Mononuclear cell (primary cell): ENCODE measurements around the gene MYO7B. TPM values are rescaled to one million over a fixed set of nuclear protein-coding genes. Genes with fewer than 3 reads are reported as not detected.

Experiments
- H3K27me3 ChIP-seq: 2 replicates; pipeline ENCODE4 v1.6.0; 2011; ENCODE audit warnings: low read length, control low read depth; ENCODE audit not compliant: insufficient read depth
- H3K4me1 ChIP-seq: 2 replicates; pipeline ENCODE4 v1.5.1; 2011; ENCODE audit warnings: mild to moderate bottlenecking, low read length, control low read depth; ENCODE audit not compliant: insufficient read depth
- H3K4me3 ChIP-seq: 2 replicates; pipeline ENCODE4 v1.5.1; 2011; ENCODE audit warnings: mild to moderate bottlenecking, low read length, moderate library complexity
- H3K9me3 ChIP-seq: 2 replicates; pipeline ENCODE4 v1.5.1; 2011; ENCODE audit warnings: low read depth, mild to moderate bottlenecking, control low read depth, low read length
- total RNA-seq: library from RNA; depleted of rRNA; stranded (reverse); fragments of >200 nt; gene quantifications from one replicate; pipeline ENCODE4 v1.2.3, GENCODE V29; 2012

MYO7B gene
- total RNA-seq, 1 donor = 1.0 TPM

DNA sequence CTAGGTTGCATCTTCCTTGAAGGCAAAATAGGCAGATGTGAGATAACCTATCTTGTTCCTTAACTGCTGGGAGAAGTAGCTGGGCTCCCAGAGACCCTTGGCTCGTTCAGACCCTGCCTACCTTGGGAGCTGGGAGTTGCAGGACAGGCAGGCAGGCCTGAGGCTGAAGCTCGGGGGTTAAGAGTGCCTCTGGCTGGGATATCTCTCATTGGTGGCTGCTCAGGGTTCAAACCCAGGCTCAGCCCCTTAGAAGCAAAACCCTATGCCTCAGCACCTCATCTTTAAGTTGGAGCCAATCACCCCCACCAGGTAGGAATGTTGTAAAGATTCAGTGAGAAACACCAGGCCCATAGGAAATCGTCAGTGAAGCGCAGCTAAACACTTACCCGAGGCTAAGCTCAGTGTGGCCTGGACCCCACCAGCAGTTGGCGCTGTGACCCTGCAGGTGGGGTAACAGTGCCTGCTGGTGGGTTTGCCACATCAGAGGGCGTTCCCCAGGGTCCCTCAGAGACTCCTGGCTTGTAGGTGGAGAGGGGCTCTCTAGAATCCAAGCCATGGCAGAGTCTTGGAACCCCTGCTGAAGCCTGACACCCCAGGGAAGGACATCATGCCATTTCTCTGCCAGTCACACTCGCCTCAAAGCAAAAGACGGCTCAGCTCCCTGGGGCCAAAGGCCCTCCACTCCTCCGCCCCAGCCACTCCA is 55.9 kb downstream of the MYO7B start:
- Histone ChIP-seq H3K27me3 (no peaks in the 10 kb centered on the region), H3K9me3 (no peaks in the 10 kb centered on the region), H3K4me1 (peaks cover 7% of the 10 kb centered on the region), H3K4me3 (no peak overlapping the region)

- Histone ChIP-seq H3K27me3 (no peaks in the 10 kb centered on the region), H3K4me1 (peaks cover 7% of the 10 kb centered on the region), H3K9me3 (no peaks in the 10 kb centered on the region), H3K4me3 (no peak overlapping the region)
Measured at GRCh38 chr2:127592761-127593227, 57.3 kb downstream of the MYO7B start.

DNA sequence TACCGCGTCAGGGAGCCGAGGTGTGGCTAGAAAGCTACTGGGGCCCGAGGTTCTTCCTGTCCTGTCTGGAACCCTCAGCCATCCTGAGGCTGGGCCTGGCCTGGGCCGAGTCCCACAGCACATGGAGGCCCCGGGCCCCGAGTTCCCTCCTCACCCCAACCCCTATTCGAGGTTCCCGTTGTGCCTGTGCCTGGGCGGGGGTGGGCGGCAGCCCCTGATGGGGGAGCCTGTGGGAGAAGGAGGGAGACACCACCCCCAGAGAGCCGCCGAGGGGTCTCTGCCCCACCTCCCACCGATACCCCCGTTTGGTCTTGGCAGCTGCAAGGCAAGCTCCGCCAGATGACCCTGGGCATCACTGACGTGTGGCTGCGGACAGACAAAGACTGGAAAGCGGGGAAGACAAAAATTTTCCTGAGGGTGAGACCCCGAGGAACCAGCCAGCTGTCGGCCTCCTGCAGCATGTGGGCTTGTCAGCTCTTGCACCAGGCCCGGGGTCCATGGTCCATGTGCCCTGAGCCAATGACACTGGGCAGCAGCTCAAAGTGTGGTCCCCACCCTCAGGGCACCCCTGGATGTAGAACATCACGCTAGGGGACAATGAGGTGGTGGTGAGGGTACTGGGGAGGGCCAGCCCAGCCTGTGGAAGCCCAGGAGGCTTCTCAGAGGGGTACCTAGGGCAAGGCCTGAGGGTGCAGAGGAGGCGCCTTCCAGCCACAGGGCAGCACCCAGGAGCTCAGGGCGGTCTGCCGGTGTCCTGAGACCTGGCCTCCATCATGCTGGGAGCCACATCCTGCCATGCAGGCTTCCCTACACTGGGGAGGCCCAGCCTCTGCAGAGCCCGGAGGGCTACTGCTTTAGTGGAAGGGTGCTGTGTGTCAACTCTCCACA is 58.0 kb downstream of the MYO7B start:
- Histone ChIP-seq H3K9me3 (no peaks in the 10 kb centered on the region), H3K27me3 (no peaks in the 10 kb centered on the region), H3K4me1 (peaks cover 7% of the 10 kb centered on the region), H3K4me3 (no peak overlapping the region)

- Histone ChIP-seq H3K4me3 (no peak overlapping the region), H3K9me3 (no peaks in the 10 kb centered on the region), H3K27me3 (no peaks in the 10 kb centered on the region), H3K4me1 (peaks cover 7% of the 10 kb centered on the region)
Measured at GRCh38 chr2:127594116-127594591, 58.7 kb downstream of the MYO7B start.

DNA sequence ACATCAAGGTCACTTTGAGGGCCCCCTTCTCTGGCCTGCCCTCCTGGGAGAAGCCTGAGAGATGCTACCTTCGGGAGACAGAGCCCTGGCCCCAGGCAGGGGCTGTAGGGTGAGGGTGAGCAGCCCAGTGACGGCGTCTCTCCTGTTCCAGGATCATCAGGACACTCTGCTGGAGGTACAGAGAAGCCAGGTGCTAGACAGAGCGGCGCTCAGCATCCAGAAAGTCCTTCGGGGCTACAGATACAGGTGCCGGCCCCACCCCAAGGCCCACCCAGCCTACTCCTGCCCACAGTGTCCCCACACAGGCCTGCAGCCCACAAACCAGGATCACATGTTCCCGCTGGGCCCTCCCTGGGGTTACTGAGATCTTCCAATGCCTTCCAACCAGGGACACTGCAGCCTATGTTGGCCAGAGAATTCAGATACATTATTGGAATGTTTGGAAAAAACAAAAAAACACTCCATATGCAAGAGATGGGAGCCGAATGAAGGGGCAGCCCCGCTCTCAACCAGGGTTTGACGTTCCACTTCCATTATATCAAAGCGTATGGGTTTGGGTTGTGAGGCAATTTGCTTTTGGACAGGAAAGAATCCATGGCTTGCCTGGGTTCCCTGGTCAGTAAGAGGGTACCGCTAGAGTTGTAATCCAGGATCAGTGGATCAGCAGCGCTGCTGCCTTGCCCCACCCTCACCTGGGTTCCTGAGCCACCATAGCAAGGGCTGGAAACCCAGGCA is 61.0 kb downstream of the MYO7B start:
- Histone ChIP-seq H3K9me3 (no peaks in the 10 kb centered on the region), H3K4me1 (peaks cover 3% of the 10 kb centered on the region), H3K27me3 (no peaks in the 10 kb centered on the region), H3K4me3 (no peak overlapping the region)

GRCh38 chr2:127597046-127597983 is 61.8 kb downstream of the MYO7B start:
- Histone ChIP-seq H3K4me3 (no peak overlapping the region), H3K27me3 (no peaks in the 10 kb centered on the region), H3K9me3 (no peaks in the 10 kb centered on the region), H3K4me1 (no peaks in the 10 kb centered on the region)

GRCh38 chr2:127597984-127598380 is 62.5 kb downstream of the MYO7B start:
- Histone ChIP-seq H3K9me3 (no peaks in the 10 kb centered on the region), H3K4me3 (no peak overlapping the region), H3K4me1 (no peaks in the 10 kb centered on the region), H3K27me3 (no peaks in the 10 kb centered on the region)

GRCh38 chr2:127598711-127599110 is 63.2 kb downstream of the MYO7B start:
- Histone ChIP-seq H3K4me3 (no peak overlapping the region), H3K4me1 (no peaks in the 10 kb centered on the region), H3K9me3 (no peaks in the 10 kb centered on the region), H3K27me3 (no peaks in the 10 kb centered on the region)

DNA sequence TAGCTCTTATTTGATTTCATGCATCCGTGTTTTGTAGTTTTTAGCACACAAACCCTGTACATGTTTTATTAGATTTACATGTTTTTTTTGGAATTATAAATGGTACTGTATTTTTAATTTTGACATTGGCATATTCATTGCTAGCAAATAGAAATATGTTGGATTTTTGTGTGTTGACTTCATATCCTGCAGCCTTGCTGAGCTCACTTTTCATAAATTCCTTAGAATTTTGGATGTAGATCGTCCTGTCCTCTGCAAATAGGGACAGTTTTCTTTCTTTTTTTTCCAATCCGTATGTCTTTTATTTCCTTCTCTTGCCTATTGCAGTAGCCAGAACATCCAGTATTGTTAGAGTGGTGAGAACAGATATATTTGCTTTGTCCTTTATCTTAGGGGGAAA is 63.7 kb downstream of the MYO7B start:
- Histone ChIP-seq H3K27me3 (no peaks in the 10 kb centered on the region), H3K9me3 (no peaks in the 10 kb centered on the region), H3K4me1 (no peaks in the 10 kb centered on the region), H3K4me3 (no peak overlapping the region)

GRCh38 chr2:127604986-127605385 is 69.5 kb downstream of the MYO7B start:
- Histone ChIP-seq H3K4me1 (no peaks in the 10 kb centered on the region), H3K27me3 (no peaks in the 10 kb centered on the region), H3K4me3 (no peak overlapping the region), H3K9me3 (no peaks in the 10 kb centered on the region)

DNA sequence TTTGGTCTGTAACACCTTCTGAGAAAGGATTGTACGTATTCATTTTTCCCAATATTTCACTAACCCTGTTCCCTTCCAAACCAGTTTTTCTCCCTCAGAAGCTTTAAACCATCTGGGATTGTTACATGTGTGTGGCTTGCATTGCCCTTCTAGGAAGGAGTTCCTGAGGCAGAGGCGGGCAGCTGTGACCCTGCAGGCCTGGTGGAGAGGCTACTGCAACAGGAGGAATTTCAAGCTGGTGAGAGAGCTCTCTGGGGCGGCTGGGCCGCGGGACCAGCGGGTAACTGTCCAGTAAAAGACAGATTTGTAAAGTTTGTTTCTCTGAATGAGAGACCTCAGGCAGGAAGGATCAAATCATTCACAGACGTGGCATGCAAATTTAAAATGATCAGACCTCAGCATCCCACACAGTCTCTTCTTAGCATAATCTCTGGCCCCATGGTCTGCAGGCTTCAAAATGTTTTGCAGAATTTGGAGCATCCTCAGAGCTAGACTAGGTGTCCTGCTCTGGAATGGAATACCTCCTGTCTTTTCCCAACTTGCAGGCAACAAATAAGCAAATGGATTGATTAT is 70.3 kb downstream of the MYO7B start:
- Histone ChIP-seq H3K9me3 (no peaks in the 10 kb centered on the region), H3K27me3 (no peaks in the 10 kb centered on the region), H3K4me3 (no peak overlapping the region), H3K4me1 (no peaks in the 10 kb centered on the region)

DNA sequence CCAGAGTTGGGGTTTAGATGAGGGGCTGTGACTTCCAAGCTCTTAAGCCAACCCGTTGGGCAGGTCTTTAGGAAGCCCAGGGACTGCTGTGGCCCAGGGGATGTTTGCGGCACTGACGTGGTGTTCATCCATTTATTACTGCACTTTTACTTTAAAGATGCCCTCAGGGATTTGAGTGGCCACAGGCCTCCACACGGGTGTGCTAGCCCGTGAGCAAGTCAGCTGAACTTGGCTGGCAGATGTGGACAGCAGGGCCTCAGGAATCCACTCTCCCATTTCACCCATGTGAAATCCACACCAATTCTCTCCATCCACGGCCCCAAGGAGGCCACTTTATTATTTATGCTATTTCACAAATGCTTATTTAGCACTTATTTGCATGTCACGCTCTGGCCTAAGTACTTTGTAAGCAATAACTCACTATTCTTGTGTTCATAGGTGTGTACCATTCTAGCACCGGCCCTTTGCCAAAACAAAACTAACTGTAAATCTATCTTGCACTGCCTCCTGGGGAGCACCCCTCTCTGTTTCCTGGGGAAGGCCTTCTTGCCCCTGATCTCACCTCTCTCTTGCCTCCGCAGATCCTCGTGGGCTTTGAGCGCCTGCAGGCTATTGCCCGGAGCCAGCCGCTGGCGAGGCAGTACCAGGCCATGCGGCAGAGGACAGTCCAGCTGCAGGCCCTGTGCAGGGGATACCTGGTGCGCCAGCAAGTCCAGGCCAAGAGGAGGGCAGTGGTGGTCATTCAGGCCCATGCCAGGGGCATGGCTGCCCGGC is 71.3 kb downstream of the MYO7B start:
- Histone ChIP-seq H3K27me3 (no peaks in the 10 kb centered on the region), H3K9me3 (no peaks in the 10 kb centered on the region), H3K4me1 (no peaks in the 10 kb centered on the region), H3K4me3 (no peak overlapping the region)

DNA sequence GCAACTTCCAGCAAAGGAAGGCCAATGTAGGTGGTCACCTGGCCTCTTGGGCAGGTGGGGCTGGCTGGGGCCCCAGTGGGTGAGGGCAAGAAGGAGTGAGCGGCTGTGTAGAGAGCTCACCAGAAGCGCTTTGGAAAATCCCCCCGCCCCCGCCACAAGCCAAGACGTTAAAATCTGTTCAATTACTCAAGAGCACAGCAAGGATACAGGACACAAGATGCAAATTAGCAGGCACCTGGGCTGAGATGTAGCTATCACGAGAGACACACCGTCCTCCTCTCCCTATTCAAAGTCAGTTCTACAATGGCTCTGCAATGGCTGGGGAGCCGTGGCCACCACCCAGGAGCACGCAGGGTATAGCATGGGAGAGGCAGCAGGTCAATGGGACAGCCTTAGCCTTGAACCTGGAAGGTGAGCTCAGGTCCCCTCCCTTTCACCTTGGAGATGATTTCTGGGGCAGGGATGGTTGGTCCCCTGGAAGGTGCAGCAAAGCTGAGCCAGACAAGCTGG is 72.0 kb downstream of the MYO7B start:
- H3K4me1 ChIP-seq = no peaks in the 10 kb centered on the region
- no peaks in the 10 kb centered on the region for H3K9me3 ChIP-seq
- H3K4me3 ChIP-seq = no peak overlapping the region
- no peaks in the 10 kb centered on the region for H3K27me3 ChIP-seq
